Measurements from ENCODE around the gene GRHL3.

Gene GRHL3

GRCh38 chr1:24293392-24294227, 25.5 kb upstream of the GRHL3 start:
- DNase-seq: no peak

GRCh38 chr1:24294228-24294672, 24.9 kb upstream of the GRHL3 start:
- no peak for DNase-seq

GRCh38 chr1:24294716-24295371, 24.3 kb upstream of the GRHL3 start:
- no peak for DNase-seq

GRCh38 chr1:24295535-24295934, 23.6 kb upstream of the GRHL3 start:
- no peak for DNase-seq

GRCh38 chr1:24297187-24297851, 21.8 kb upstream of the GRHL3 start:
- no peak for DNase-seq

- no peak for DNase-seq
These were observed 21.3 kb upstream of the GRHL3 start for GRCh38 chr1:24297852-24298232.

- DNase-seq: no peak
These were observed 20.6 kb upstream of the GRHL3 start for GRCh38 chr1:24298606-24299005.

GRCh38 chr1:24299901-24300300, 19.3 kb upstream of the GRHL3 start:
- DNase-seq: no peak

GRCh38 chr1:24300971-24301784, 18.0 kb upstream of the GRHL3 start:
- DNase-seq: no peak

GRCh38 chr1:24301785-24302175, 17.4 kb upstream of the GRHL3 start:
- no peak for DNase-seq

- DNase-seq: no peak
These were observed 16.9 kb upstream of the GRHL3 start for GRCh38 chr1:24302209-24302611.

GRCh38 chr1:24303600-24303999, 15.6 kb upstream of the GRHL3 start:
- no peak for DNase-seq

GRCh38 chr1:24304763-24305162, 14.4 kb upstream of the GRHL3 start:
- no peak for DNase-seq

- DNase-seq: no peak
These were observed 10.7 kb upstream of the GRHL3 start for GRCh38 chr1:24308365-24309015.

- no peak for DNase-seq
These were observed 9.2 kb upstream of the GRHL3 start for GRCh38 chr1:24309762-24310485.

GRCh38 chr1:24311234-24311633, 7.9 kb upstream of the GRHL3 start:
- DNase-seq: no peak

- no peak for DNase-seq
These were observed 7.4 kb upstream of the GRHL3 start for GRCh38 chr1:24311741-24312140.

- DNase-seq: no peak
These were observed 3.8 kb upstream of the GRHL3 start for GRCh38 chr1:24315391-24315790.

- no peak for DNase-seq
These were observed 2.5 kb upstream of the GRHL3 start for GRCh38 chr1:24316645-24317044.

GRCh38 chr1:24317081-24317480, 2.1 kb upstream of the GRHL3 start:
- no peak for DNase-seq

- no peak for DNase-seq
These were observed 1.1 kb upstream of the GRHL3 start for GRCh38 chr1:24317956-24318614.

Data from CD4-positive, alpha-beta T cell treated with Interleukin-12 subunit alpha and Interleukin-12 subunit beta, for 1 hour (primary cell).